GM11168 (cell line): ENCODE results near the gene FAM20C.

Experiments used
- in situ Hi-C: fragments of 300-500 bp; cut with MboI; formaldehyde crosslinking; loops from one replicate; pipeline ENCODE4 v1.12.0; 2022; ENCODE audit warnings: low sequenced_read_pairs; ENCODE audit not compliant: unreplicated experiment

Gene FAM20C

GRCh38 chr7:191981-192649, at the start of gene FAM20C:
Gene FAM20C (plus strand): TSS chr7:192571. CDS start chr7:193200, 629 bp downstream.
- in situ Hi-C loops = no loop called here

DNA sequence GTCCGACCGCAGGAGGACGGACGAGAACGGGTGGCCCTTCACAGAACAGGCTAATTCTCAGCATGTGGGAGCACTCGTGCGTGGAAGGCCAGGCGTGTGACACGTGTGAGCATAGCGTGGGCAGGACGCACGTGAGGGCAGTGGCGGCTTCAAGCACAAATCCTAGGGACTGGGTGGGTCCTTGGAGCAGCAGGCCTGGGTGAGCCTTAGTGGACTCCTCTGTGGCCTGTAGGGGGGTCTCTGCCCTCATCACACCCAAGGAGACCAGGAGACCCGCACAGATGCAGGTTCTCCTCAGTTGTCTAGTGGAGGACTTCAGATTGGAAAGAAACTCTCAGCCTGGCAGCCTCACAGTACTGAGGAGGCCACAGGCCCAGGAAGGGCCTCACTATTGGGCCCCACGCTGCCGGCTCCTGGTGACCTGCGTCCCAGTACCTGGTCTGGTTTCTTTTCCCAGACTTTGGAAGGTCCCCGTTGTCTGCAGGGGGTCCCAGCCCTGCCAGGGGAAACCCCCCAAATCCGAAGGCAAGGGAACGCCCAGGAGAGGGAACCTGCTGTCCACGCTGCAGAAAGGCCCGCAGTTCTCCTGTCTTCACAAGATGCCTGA, 49.1 kb upstream of the FAM20C start:
- in situ Hi-C loops = no loop called here

- in situ Hi-C loops = no loop called here
Observed at GRCh38 chr7:143811-144453, 48.4 kb upstream of the FAM20C start.

GRCh38 chr7:144454-144826, 47.9 kb upstream of the FAM20C start:
- in situ Hi-C loops = no loop called here

DNA sequence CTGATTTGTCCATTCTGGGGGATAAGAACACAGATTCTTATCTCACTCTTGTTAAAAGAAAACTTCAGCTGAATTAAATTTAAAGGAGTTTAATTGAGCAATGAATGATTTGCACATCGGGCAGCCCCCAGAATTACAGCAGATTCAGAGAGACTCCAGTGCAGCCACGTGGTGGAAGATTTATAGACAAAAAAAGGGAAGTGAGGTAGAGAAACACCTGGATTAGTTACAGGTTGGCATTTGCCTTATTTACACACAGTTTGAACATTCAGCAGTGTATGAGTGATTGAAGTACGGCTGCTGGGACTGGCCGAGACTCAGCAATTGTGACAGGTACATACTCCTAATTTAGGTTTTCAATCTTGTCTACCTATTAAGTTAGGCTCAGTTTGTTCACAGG, 46.5 kb upstream of the FAM20C start:
- in situ Hi-C loops = no loop called here

- in situ Hi-C loops = no loop called here
Observed at GRCh38 chr7:148543-148931, 43.8 kb upstream of the FAM20C start.

DNA sequence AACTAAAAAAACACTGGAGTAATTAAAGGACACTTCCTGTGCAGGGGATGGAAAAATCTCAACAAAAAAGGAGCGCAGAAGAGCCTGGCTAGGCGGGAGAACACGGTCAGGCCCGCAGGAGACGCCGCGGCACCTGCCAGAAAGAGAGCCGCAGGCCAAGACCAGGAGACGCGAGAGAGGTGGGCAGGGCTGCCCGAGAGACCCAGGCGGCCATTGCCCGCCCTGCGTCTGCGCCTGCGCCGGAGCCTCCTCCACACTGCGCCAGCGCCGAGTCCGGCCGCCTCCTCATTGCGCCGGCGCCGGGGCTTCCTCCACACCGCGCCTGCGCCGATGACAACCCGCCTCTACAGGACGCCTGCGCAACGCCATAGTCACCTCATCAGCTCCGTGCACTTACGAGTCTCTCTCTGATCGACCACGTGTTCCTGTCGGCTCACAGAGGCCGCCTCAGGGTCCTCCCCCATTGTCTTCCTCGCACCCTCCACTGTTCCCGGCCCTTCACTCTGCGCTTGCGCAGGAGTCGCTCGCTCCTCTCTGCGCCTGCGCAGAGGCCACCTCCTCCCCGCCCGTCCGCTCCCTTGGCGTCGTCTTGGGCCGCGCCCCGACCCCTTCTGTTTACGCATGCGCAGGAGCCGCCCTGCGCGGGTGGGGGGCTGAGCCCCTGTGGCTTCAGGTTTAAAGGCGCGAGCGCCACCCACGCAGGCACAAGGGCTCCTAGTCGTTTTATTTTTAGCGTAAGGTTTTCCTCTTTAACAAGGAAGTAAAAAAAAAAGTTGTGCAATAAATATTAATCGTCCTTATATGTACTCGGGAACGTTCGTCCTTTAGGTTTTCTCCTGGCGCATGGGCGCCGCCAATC, 43.2 kb upstream of the FAM20C start:
- in situ Hi-C loops = no loop called here

DNA sequence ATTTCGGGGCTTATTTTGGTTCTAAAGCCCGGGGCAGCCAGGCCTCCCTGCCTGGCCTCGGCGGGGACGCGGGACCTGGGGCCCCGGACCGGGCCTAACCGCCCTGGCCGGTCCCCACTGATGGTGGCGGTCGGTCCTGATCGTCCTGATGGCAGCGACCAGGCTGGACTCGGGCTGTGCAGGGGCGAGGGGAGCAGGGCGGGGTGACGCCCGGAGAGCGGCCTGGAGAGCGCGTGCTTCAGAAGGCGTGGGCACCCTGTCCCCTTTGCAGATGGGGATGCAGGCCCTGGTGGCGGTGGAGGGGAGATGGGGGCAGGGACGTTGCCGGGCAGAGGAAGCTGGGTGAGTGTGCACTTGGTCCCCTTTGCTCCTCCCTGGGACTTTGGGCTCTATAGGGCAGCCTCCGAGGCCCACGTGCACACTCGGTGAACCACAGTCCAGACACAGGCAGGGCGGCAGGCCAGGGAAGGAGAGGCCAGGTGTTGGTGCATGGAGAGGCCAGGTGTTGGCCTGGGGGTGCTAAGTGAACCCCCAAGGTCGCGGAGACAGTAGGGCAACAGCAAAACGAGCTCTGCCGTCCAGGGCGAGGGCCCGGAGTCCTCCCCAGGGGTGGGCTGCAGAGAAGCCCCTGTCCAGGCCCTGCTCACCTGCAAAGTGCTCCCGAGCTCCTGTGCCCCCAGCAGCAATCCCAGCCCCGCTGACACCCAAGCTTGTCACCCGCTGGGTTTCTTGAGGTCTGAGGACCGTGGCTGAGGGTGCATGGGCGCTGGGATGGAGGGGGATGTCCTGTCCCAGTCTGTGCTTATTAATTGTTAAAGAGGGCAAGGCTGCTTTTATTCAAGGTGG, 42.4 kb upstream of the FAM20C start:
- in situ Hi-C loops = no loop called here

GRCh38 chr7:150811-151221, 41.6 kb upstream of the FAM20C start:
- in situ Hi-C loops = no loop called here

DNA sequence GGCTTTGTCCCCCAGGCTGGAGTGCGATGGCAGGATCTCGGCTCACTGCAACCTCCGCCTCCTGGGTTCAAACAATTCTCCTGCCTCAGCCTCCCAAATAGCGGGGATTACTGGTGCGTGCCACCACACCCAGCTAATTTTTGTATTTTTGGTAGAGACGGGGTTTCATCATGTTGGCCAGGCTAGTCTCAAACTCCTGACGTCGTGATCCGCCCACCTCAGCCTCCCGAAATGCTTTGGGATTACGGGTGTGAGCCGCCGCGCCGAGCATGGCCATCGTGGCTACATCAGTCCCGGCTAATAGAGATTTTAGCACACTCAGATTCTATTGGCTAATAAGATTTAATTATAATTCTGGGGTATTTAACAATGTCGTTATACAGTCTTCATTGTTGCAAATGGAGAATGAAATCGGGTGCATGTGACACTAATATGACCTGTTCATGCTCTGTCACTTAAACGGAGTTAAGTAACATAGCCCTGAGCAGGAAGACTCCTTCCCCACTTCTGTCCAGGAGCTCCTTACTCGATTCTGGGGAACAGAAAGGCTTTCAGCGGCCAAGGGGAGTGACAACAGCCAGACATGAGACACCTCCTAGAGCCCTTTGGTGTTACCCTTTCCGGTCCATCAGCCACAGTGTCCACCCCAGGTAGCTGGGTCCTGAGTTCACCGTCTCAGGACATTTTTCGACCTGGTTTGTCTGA, 40.9 kb upstream of the FAM20C start:
- in situ Hi-C loops = no loop called here

DNA sequence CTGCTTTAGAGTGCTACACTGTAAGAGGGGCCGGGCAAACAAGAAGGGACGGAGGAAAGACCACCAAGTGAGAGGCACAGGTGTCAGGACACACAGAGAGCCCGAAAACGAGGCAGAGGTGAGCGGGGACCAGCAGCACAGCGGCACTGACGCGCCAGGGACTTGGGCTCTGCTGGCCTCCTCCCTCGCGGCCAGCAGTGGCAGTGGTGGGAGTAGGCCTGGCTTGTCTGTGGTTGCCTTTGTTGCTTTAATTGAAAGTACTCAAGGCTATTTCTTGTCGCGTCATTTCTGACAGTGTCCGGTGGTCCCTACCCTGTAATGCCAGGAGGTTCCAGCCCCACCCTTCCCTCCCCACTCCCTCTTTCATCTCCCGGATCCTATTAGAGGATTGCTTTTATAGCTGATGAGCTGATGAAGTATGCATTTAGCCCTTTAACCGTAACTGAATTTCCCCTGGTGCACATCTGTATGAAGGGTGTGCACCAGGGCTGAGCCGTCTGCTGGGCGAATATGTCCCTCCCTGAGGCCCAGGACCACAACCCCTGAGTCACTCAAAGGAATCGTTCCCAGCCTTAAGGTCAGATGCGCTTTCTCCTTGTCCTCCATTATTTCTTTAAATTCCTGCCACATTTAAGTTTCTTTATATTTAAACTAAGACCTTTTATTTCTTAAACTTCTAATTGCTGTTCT, 39.5 kb upstream of the FAM20C start:
- in situ Hi-C loops = no loop called here

- in situ Hi-C loops = no loop called here
Observed at GRCh38 chr7:153604-154003, 38.8 kb upstream of the FAM20C start.

DNA sequence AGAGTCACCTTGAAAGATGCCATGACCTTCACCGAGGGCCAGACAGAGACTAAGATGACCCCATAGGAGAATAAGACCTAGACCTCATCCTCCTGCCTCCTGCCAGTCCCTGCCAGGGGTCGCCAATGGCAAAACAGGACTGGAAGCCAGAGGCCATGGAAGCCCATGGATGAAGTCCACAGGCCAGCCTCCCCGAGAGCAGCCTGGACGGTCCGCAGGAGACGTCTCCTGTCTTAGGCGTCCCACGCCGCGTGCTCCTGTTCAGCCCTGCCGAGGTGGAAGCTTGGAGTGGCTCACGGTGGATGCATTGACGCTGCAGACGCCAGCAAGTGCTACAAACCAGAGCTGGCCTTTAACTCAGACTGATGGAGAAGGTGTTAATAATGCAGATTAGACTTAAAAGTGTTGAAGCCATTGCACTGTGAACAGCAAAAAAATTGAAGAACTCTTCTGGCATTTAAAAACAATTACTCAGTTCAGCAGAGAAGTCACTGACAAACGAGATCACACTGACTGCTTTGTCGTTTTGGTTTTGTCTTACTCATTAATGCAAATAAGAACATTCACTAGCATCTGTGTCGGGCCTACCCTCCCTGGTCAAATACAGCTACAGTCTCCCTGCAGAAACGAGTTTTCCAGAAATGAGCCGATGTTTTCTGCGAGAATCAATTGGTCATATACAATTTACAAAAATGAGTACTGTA, 38.1 kb upstream of the FAM20C start:
- in situ Hi-C loops = no loop called here

GRCh38 chr7:155469-155900, 36.9 kb upstream of the FAM20C start:
- in situ Hi-C loops = no loop called here

- in situ Hi-C loops = no loop called here
Observed at GRCh38 chr7:156111-157007, 36.0 kb upstream of the FAM20C start.

DNA sequence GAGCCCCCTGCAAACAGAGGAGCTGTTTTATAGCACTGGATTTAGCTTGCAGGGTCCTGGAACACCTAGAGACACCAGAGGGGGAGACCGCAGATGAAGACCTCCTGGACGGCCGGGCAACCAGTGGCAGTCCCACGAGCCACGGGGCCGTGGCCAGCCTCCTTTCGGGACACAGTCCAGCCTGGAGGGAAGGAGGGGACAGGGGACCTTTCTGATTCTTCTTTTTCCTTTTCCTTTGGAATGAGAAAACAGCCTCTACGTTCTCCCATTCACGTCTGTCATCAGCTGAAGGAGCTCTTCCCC, 35.4 kb upstream of the FAM20C start:
- in situ Hi-C loops = no loop called here
